B cell (primary cell): ENCODE measurements around the gene RPRD1B. TPM values are rescaled to one million over a fixed set of nuclear protein-coding genes. Genes with fewer than 3 reads are reported as not detected.

Source experiments
- ATAC-seq: fragments of 200-7000 bp; cut with Tn5 transposase; one replicate; pipeline ENCODE4 v1.10.0; 2021; ENCODE audit warnings: low read depth, mild to moderate bottlenecking, moderate number of reproducible peaks, moderate library complexity
- CTCF ChIA-PET: fragments of 350-600 bp; sonication (Branson Sonifier 250); formaldehyde crosslinking; loops from one replicate; lab custom pipeline; 2021; ENCODE audit warnings: antibody characterized with exemption, inconsistent platforms; lab: Charles Lee
- POLR2A ChIA-PET: fragments of 350-600 bp; sonication (Branson Sonifier 250); formaldehyde crosslinking; loops from one replicate; lab custom pipeline; 2021; ENCODE audit warnings: antibody characterized with exemption; lab: Charles Lee
- DNase-seq: peaks from one replicate; pipeline ENCODE4 v3.0.0; 2013
- H2AFZ ChIP-seq: 2 replicates; pipeline ENCODE4 v1.6.1; 2012; ENCODE audit warnings: mild to moderate bottlenecking, low read depth, low read length; ENCODE audit not compliant: insufficient read depth, poor library complexity, severe bottlenecking
- H3K27ac ChIP-seq, 2 donors: 1 replicate in 1 of 2; 2 replicates in 1 of 2; pipeline ENCODE4 v1.5.1; 2012 to 2013; ENCODE audit warnings: low read length in 2 of 2, mild to moderate bottlenecking in 2 of 2, moderate library complexity in 1 of 2
- H3K27me3 ChIP-seq, 4 experiments: fragments of 200-600 bp in 1 of 4; sonication (generic) in 1 of 4; replicated peaks in 1 of 4; 1 replicate in 2 of 4; 2 replicates in 2 of 4; pipeline versions ENCODE4 v1.6.1 to v1.7.0; 2013 to 2016; ENCODE audit warnings: low read length in 3 of 4, mild to moderate bottlenecking in 2 of 4, mixed read lengths in 1 of 4, moderate library complexity in 1 of 4; ENCODE audit not compliant: insufficient read depth in 4 of 4, control insufficient read depth in 3 of 4; ENCODE audit errors: control extremely low read depth in 1 of 4
- H3K36me3 ChIP-seq, 2 experiments: replicated peaks in 1 of 2; 1 replicate in 1 of 2; 2 replicates in 1 of 2; pipeline versions ENCODE4 v1.6.1 to v1.7.1; 2013; ENCODE audit warnings: low read length in 1 of 2; ENCODE audit not compliant: insufficient read depth in 2 of 2, control insufficient read depth in 1 of 2; ENCODE audit errors: control extremely low read depth in 1 of 2, extremely low read depth in 1 of 2
- H3K4me1 ChIP-seq, 2 donors: fragments of 200-600 bp in 1 of 2; sonication (generic) in 1 of 2; 1 replicate in 1 of 2; 2 replicates in 1 of 2; pipeline versions ENCODE4 v1.5.1 to v1.6.1; 2013 to 2017; ENCODE audit warnings: low read length in 2 of 2; ENCODE audit not compliant: control insufficient read depth in 2 of 2, insufficient read depth in 2 of 2
- H3K4me2 ChIP-seq: replicated peaks from 2 replicates; pipeline ENCODE3; 2012; ENCODE audit warnings: mild to moderate bottlenecking, low read depth, low read length; ENCODE audit not compliant: poor library complexity, severe bottlenecking
- H3K4me3 ChIP-seq, 5 experiments: fragments of 200-600 bp in 1 of 5; sonication (generic) in 1 of 5; 1 replicate in 3 of 5; 2 replicates in 2 of 5; pipeline versions ENCODE4 v1.5.1 to v1.7.0; 2011 to 2016; ENCODE audit warnings: low read length in 4 of 5, mild to moderate bottlenecking in 4 of 5, low read depth in 2 of 5, control low read depth in 1 of 5, moderate library complexity in 1 of 5; ENCODE audit not compliant: insufficient read depth in 1 of 5; ENCODE audit errors: control extremely low read depth in 1 of 5, extremely low read depth in 1 of 5
- H3K79me2 ChIP-seq: fragments of 200-600 bp; sonication (generic); one replicate; pipeline ENCODE4 v1.6.0; 2016; ENCODE audit warnings: low read length; ENCODE audit not compliant: control insufficient read depth, insufficient read depth
- H3K9ac ChIP-seq: fragments of 200-600 bp; sonication (generic); 2 replicates; pipeline ENCODE4 v1.6.1; 2017; ENCODE audit warnings: mild to moderate bottlenecking, low read length, moderate library complexity
- H3K9me3 ChIP-seq, 3 donors: one replicate each; pipeline versions ENCODE4 v1.6.1 to v1.7.1; 2013; ENCODE audit warnings: low read length in 2 of 3; ENCODE audit not compliant: control insufficient read depth in 2 of 3, insufficient read depth in 1 of 3; ENCODE audit errors: control extremely low read depth in 1 of 3
- H4K20me1 ChIP-seq: 2 replicates; pipeline ENCODE4 v1.6.0; 2012; ENCODE audit warnings: mild to moderate bottlenecking, low read length; ENCODE audit not compliant: insufficient read depth, control insufficient read depth, poor library complexity, severe bottlenecking
- H3K27ac Mint-ChIP-seq: one replicate; pipeline ENCODE4 v1.8.0; 2021; ENCODE audit warnings: mixed read lengths
- H3K27me3 Mint-ChIP-seq: one replicate; pipeline ENCODE4 v1.8.0; 2021; ENCODE audit warnings: mixed read lengths
- H3K4me1 Mint-ChIP-seq: one replicate; pipeline ENCODE4 v1.8.0; 2021; ENCODE audit warnings: mixed read lengths
- H3K4me3 Mint-ChIP-seq: one replicate; pipeline ENCODE4 v1.8.0; 2021; ENCODE audit warnings: mixed read lengths
- H3K9me3 Mint-ChIP-seq: one replicate; pipeline ENCODE4 v1.8.0; 2022; ENCODE audit warnings: mixed read lengths; ENCODE audit not compliant: insufficient read depth
- CTCF ChIP-seq: fragments of 200-600 bp; IDR thresholded peaks from one replicate; pipeline ENCODE4 v1.8.0; 2022; ENCODE audit warnings: antibody characterized with exemption, mild to moderate bottlenecking
- EZH2 ChIP-seq: IDR thresholded peaks from 2 replicates; pipeline ENCODE4 v1.6.1; 2012; ENCODE audit warnings: borderline replicate concordance, low read depth, mild to moderate bottlenecking, moderate library complexity, low read length; ENCODE audit not compliant: insufficient read depth, poor library complexity, severe bottlenecking
- WGBS: methylation state at CpG from one replicate; pipeline ENCODE4 v1.1.5; 2013; ENCODE audit warnings: missing lambda C conversion rate; ENCODE audit not compliant: insufficient coverage; 5-methylcytosine and 5-hydroxymethylcytosine counted together
- intact Hi-C: fragments of 100-400 bp; cut with micrococcal nuclease; formaldehyde crosslinking; loops from one replicate; pipeline ENCODE4 v1.10.0; 2022
- polyA plus RNA-seq: library from polyadenylated mRNA; depleted of rRNA; stranded (reverse); fragments of >200 nt; gene quantifications from 2 replicates; pipeline ENCODE4 v1.2.3, GENCODE V29; 2012
- total RNA-seq, 2 donors: library from RNA; stranded (reverse); fragments of 120-200 nt in 1 of 2; gene quantifications; 1 replicate in 1 of 2; 2 replicates in 1 of 2; pipeline versions ENCODE4 v1.2.3 to v1.2.4, GENCODE V29; 2013 to 2022

Gene RPRD1B
- total and polyA plus RNA-seq, 2 donors (not counting 1 experiment from before 2014, with no cell fraction given): 6.0 to 54.9 TPM

- Histone ChIP-seq H3K36me3 (no peaks in the 10 kb centered on the region), H3K27ac (no peak overlapping the region), H3K9ac (no peak overlapping the region), H3K4me2 (no peak overlapping the region), H3K4me3 (no peak overlapping the region), H4K20me1 (no peaks in the 10 kb centered on the region), H3K79me2 (no peaks in the 10 kb centered on the region), H3K9me3 (no peaks in the 10 kb centered on the region), H3K27me3 (no peaks in the 10 kb centered on the region), H2AFZ (no peak overlapping the region), H3K4me1 (no peaks in the 10 kb centered on the region)
- no peaks in the 10 kb centered on the region for H3K9me3 Mint-ChIP-seq
- ATAC-seq: no peak
- intact Hi-C loops: no loop called here
- ChIA-PET POLR2A (no interaction called here), CTCF (no interaction called here)
- no peaks in the 10 kb centered on the region for H3K27me3 Mint-ChIP-seq
- no peak for DNase-seq
- WGBS: 94% methylated on average over 10 of the region's 11 CpGs
- H3K27ac Mint-ChIP-seq: no peak overlapping the region
- no peaks in the 10 kb centered on the region for H3K4me1 Mint-ChIP-seq
- H3K4me3 Mint-ChIP-seq: no peak overlapping the region
- TF ChIP-seq CTCF: no peak
- TF ChIP-seq EZH2: no peak
Measured at GRCh38 chr20:38137441-38138037, 104.0 kb downstream of the RPRD1B start.

GRCh38 chr20:38138086-38138778, 104.7 kb downstream of the RPRD1B start:
- CTCF ChIA-PET: no interaction called here
- Mint-ChIP-seq H3K27ac (no peak overlapping the region), H3K27me3 (no peaks in the 10 kb centered on the region), H3K4me1 (no peaks in the 10 kb centered on the region), H3K9me3 (no peaks in the 10 kb centered on the region), H3K4me3 (no peak overlapping the region)
- no peaks in the 10 kb centered on the region for H4K20me1 ChIP-seq
- H3K9ac ChIP-seq: no peak overlapping the region
- no peak for ATAC-seq
- no peaks in the 10 kb centered on the region for H3K27me3 ChIP-seq
- POLR2A ChIA-PET: no interaction called here
- 95% methylated on average over 14 of the region's 15 CpGs for WGBS
- H3K9me3 ChIP-seq: no peaks in the 10 kb centered on the region
- H3K36me3 ChIP-seq: no peaks in the 10 kb centered on the region
- no peak overlapping the region for H3K4me2 ChIP-seq
- no peaks in the 10 kb centered on the region for H3K79me2 ChIP-seq
- H3K4me3 ChIP-seq: no peak overlapping the region
- H2AFZ ChIP-seq: no peak overlapping the region
- TF ChIP-seq EZH2 (no peak), CTCF (no peak)
- H3K4me1 ChIP-seq: no peaks in the 10 kb centered on the region
- intact Hi-C loops: no loop called here
- no peak for DNase-seq
- H3K27ac ChIP-seq: no peak overlapping the region
